Neutrophil (primary cell): ENCODE measurements around the gene RDM1.

Source experiments
- H3K27ac ChIP-seq: fragments of 200-600 bp; sonication (generic); 2 replicates; pipeline ENCODE4 v1.5.1; 2016; ENCODE audit warnings: mild to moderate bottlenecking, moderate library complexity
- H3K27me3 ChIP-seq: fragments of 200-600 bp; sonication (generic); 2 replicates; pipeline ENCODE4 v1.6.0; 2016; ENCODE audit warnings: mild to moderate bottlenecking
- H3K36me3 ChIP-seq: fragments of 200-600 bp; sonication (generic); 2 replicates; pipeline ENCODE4 v1.5.1; 2017
- H3K4me1 ChIP-seq, 2 experiments: fragments of 200-600 bp in 1 of 2; sonication (generic) in 1 of 2; 1 replicate in 1 of 2; 2 replicates in 1 of 2; pipeline versions ENCODE4 v1.5.1 to v1.6.1; 2013 to 2016; ENCODE audit warnings: low read depth in 1 of 2, low read length in 1 of 2, mild to moderate bottlenecking in 1 of 2, moderate library complexity in 1 of 2; ENCODE audit not compliant: control insufficient read depth in 1 of 2, insufficient read depth in 1 of 2
- H3K4me3 ChIP-seq, 2 experiments: fragments of 200-600 bp in 1 of 2; sonication (generic) in 1 of 2; 1 replicate in 1 of 2; 2 replicates in 1 of 2; pipeline ENCODE4 v1.5.1; 2013 to 2016; ENCODE audit warnings: low read depth in 1 of 2, low read length in 1 of 2, mild to moderate bottlenecking in 1 of 2, moderate library complexity in 1 of 2
- H3K9me3 ChIP-seq: fragments of 200-600 bp; sonication (generic); 2 replicates; pipeline ENCODE4 v1.5.1; 2016
- TF ChIP-seq, protein P1 (sequence below): fragments of 200-600 bp; sonication (generic); IDR thresholded peaks from 2 replicates; pipeline ENCODE4 v1.5.1; 2016; ENCODE audit warnings: antibody characterized with exemption

RDM1 gene

GRCh38 chr17:35963663-35964062, 33.1 kb upstream of the RDM1 start:
- Histone ChIP-seq H3K4me1 (no peaks in the 10 kb centered on the region), H3K4me3 (no peak overlapping the region), H3K36me3 (no peaks in the 10 kb centered on the region), H3K27me3 (peaks cover 6% of the 10 kb centered on the region), H3K9me3 (no peaks in the 10 kb centered on the region), H3K27ac (no peak overlapping the region)
- TF ChIP-seq, protein P1, sequence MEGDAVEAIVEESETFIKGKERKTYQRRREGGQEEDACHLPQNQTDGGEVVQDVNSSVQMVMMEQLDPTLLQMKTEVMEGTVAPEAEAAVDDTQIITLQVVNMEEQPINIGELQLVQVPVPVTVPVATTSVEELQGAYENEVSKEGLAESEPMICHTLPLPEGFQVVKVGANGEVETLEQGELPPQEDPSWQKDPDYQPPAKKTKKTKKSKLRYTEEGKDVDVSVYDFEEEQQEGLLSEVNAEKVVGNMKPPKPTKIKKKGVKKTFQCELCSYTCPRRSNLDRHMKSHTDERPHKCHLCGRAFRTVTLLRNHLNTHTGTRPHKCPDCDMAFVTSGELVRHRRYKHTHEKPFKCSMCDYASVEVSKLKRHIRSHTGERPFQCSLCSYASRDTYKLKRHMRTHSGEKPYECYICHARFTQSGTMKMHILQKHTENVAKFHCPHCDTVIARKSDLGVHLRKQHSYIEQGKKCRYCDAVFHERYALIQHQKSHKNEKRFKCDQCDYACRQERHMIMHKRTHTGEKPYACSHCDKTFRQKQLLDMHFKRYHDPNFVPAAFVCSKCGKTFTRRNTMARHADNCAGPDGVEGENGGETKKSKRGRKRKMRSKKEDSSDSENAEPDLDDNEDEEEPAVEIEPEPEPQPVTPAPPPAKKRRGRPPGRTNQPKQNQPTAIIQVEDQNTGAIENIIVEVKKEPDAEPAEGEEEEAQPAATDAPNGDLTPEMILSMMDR = no peak

- H3K9me3 ChIP-seq = no peaks in the 10 kb centered on the region
- H3K27ac ChIP-seq = no peak overlapping the region
- H3K36me3 ChIP-seq = no peaks in the 10 kb centered on the region
- peaks cover 1% of the 10 kb centered on the region for H3K27me3 ChIP-seq
- TF ChIP-seq, protein P1 = no peak
- H3K4me3 ChIP-seq = no peak overlapping the region
- H3K4me1 ChIP-seq = no peaks in the 10 kb centered on the region
Measured at GRCh38 chr17:35953720-35954119, 23.1 kb upstream of the RDM1 start.

DNA sequence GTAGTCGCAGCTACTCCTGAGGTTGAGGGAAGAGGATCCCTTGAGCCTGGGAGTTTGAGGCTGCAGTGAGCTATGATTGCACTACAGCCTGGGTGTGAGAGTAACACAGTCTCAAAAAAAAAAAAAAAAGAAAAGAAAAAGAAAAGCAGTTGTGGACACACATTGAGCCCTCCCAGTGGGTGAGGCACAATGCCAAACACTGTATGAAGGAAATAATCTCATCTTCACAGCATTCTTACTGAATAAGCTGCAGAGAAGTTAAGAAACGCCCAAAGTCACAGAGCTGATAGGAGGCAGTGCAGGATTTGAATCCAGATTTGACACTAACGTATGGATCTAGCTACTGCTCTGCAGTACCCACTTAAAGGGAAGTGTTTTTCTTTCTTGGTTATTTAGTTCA, 18.8 kb upstream of the RDM1 start:
- no peaks in the 10 kb centered on the region for H3K36me3 ChIP-seq
- H3K4me1 ChIP-seq = no peaks in the 10 kb centered on the region
- H3K27ac ChIP-seq = no peak overlapping the region
- H3K4me3 ChIP-seq = no peak overlapping the region
- H3K9me3 ChIP-seq = no peaks in the 10 kb centered on the region
- H3K27me3 ChIP-seq = no peaks in the 10 kb centered on the region
- TF ChIP-seq, protein P1 = no peak

- Histone ChIP-seq H3K36me3 (no peaks in the 10 kb centered on the region), H3K27ac (no peak overlapping the region), H3K4me1 (no peaks in the 10 kb centered on the region), H3K4me3 (no peak overlapping the region), H3K27me3 (no peaks in the 10 kb centered on the region), H3K9me3 (no peaks in the 10 kb centered on the region)
- TF ChIP-seq, protein P1 = no peak
Measured at GRCh38 chr17:35948092-35948491, 17.5 kb upstream of the RDM1 start.

- Histone ChIP-seq H3K4me3 (no peak overlapping the region), H3K27ac (no peak overlapping the region), H3K9me3 (no peaks in the 10 kb centered on the region), H3K36me3 (no peaks in the 10 kb centered on the region), H3K27me3 (no peaks in the 10 kb centered on the region), H3K4me1 (no peaks in the 10 kb centered on the region)
- TF ChIP-seq, protein P1 = peak; percentile 57
Measured at GRCh38 chr17:35947156-35947585, 16.6 kb upstream of the RDM1 start.

DNA sequence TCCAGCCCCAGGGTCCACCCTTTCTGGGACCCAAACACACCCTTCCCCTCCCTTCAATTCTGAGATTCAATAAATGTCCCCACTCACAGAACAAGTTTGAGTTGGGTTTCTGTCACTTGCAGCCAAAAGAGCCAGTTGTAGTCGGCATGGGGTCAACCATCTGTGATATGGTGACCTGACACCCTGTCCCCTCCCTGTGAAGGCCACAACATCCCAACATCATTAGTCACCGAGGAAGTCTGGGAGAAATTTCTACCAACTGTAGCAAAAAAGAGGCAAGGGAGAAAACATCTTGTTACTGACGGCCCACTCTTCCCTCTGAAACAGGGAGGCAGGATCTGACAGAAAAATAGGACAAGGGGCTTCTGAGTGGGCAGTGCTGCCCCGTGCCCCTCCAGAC, 13.6 kb upstream of the RDM1 start:
- Histone ChIP-seq H3K4me1 (no peaks in the 10 kb centered on the region), H3K27me3 (no peaks in the 10 kb centered on the region), H3K36me3 (no peaks in the 10 kb centered on the region), H3K9me3 (no peaks in the 10 kb centered on the region), H3K4me3 (no peak overlapping the region), H3K27ac (no peak overlapping the region)
- TF ChIP-seq, protein P1 = no peak
